Body of pancreas (tissue), 4 donors: Measurements from ENCODE around the gene RAB7A.

Experiments used
- POLR2A ChIP-seq, 3 donors: fragments of 450-650 bp; IDR thresholded peaks; one replicate each; pipeline ENCODE4 v1.6.1; 2016; ENCODE audit warnings: antibody characterized with exemption in 3 of 3, mild to moderate bottlenecking in 2 of 3
- TF ChIP-seq, protein P1 (sequence below), 7 experiments: fragments of 450-650 bp in 4 of 7; fragments of 200-600 bp in 3 of 7; sonication (generic) in 3 of 7; IDR thresholded peaks; one replicate each; pipeline ENCODE4 v1.5.1; 2016 to 2019; ENCODE audit warnings: antibody characterized with exemption in 7 of 7

- TF ChIP-seq, protein P1, sequence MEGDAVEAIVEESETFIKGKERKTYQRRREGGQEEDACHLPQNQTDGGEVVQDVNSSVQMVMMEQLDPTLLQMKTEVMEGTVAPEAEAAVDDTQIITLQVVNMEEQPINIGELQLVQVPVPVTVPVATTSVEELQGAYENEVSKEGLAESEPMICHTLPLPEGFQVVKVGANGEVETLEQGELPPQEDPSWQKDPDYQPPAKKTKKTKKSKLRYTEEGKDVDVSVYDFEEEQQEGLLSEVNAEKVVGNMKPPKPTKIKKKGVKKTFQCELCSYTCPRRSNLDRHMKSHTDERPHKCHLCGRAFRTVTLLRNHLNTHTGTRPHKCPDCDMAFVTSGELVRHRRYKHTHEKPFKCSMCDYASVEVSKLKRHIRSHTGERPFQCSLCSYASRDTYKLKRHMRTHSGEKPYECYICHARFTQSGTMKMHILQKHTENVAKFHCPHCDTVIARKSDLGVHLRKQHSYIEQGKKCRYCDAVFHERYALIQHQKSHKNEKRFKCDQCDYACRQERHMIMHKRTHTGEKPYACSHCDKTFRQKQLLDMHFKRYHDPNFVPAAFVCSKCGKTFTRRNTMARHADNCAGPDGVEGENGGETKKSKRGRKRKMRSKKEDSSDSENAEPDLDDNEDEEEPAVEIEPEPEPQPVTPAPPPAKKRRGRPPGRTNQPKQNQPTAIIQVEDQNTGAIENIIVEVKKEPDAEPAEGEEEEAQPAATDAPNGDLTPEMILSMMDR (IDR thresholded peaks at IDR 0.05) = no peak
- no peak for TF ChIP-seq POLR2A (IDR thresholded peaks at IDR 0.05)
Measured at GRCh38 chr3:128720891-128721290, 5.1 kb upstream of the RAB7A start.
